ENCODE measurements around the gene NRN1L. TPM values are rescaled to one million over a fixed set of nuclear protein-coding genes. Genes with fewer than 3 reads are reported as not detected.

The NRN1L gene
- total RNA-seq, 1 experiment from 2014 or later: not detected

DNA sequence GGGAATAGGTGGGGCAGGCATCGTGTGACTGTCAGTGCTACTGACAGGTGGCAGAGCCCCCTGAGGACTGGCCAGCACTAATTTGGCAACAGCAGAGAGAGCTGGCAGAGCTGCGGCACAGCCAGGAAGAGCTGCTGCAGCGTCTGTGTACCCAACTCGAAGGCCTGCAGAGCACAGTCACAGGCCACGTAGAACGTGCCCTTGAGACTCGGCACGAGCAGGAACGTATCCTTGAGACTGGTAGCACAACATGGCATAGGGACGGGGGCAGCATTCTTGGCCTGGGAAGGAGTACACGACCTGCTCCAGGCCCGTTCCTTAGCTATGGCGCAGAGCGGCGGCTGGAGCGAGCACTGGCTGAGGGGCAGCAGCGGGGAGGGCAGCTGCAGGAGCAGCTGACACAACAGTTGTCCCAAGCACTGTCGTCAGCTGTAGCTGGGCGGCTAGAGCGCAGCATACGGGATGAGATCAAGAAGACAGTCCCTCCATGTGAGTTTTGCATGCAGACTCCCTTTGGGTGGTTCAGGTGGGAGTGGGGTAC, 3.0 kb upstream of the NRN1L start:
- H3K9me3 ChIP-seq (ENCODE audit: low read length): no peaks in the 10 kb centered on the region
- H3K36me3 ChIP-seq (ENCODE audit: low read depth, low read length): peaks cover 17% of the 10 kb centered on the region
- POLR2A ChIA-PET (ENCODE audit: unreplicated experiment): no interaction called here
- no peak for TF ChIP-seq EZH2 (IDR thresholded peaks at IDR 0.05; ENCODE audit: low read length, unreplicated experiment)
- TF ChIP-seq CTCF (conservative IDR thresholded peaks at IDR 0.05; ENCODE audit: low read depth, low read length): no peak
- no peak for TF ChIP-seq EZH2phosphoT487 (IDR thresholded peaks at IDR 0.05; ENCODE audit: borderline replicate concordance, low read length)
- H3K9me2 ChIP-seq (replicated peaks; ENCODE audit: low read length): no peaks in the 10 kb centered on the region
- ATAC-seq (no peak), DNase-seq (no peak)
- no TSS peak for BruUV-seq (replicated peaks)
- intact Hi-C loops (cut with micrococcal nuclease): no loop called here
- no peaks in the 10 kb centered on the region for H3F3A ChIP-seq (ENCODE audit: low read length, unreplicated experiment)
- peaks cover 6% of the 10 kb centered on the region; the same call in 1 of the 2 replicates for H3K4me1 ChIP-seq (ENCODE audit: insufficient read depth, low read length)
- no peaks in the 10 kb centered on the region for H3K27me3 ChIP-seq (ENCODE audit: low read length)
- no peak overlapping the region for H2AFZ ChIP-seq (ENCODE audit: low read length)
- H3K4me3 ChIP-seq (ENCODE audit: low read length): no peak overlapping the region
- no peak overlapping the region for H3K27ac ChIP-seq (ENCODE audit: low read length)
- no peak overlapping the region for H3K9ac ChIP-seq (ENCODE audit: low read length)
- CTCF ChIA-PET: no interaction called here
- no peaks in the 10 kb centered on the region for H4K20me1 ChIP-seq (ENCODE audit: low read length)
- H3K79me2 ChIP-seq (ENCODE audit: low read length): 0 out of 2 replicates have a peak, but pooled peaks cover 4% of the 10 kb centered on the region
- no peak overlapping the region for H3K4me2 ChIP-seq (ENCODE audit: low read length)

DNA sequence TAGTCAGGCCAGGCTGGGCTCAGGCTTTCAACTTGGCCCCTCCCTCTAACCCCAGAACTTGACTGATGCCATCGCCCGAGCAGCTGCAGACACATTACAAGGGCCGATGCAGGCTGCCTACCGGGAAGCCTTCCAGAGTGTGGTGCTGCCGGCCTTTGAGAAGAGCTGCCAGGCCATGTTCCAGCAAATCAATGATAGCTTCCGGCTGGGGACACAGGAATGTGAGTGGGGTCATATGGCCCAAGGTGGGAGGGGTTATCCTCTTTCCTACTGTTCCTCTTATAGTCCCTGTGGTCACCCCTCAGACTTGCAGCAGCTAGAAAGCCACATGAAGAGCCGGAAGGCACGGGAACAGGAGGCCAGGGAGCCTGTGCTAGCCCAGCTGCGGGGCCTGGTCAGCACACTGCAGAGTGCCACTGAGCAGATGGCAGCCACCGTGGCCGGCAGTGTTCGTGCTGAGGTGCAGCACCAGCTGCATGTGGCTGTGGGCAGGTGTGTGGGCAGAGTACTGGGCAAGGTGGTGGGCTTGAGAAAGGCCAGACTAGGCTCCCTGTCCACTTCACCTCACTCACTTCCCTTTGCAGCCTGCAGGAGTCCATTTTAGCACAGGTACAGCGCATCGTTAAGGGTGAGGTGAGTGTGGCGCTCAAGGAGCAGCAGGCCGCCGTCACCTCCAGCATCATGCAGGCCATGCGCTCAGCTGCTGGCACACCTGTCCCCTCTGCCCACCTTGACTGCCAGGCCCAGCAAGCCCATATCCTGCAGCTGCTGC, 2.1 kb upstream of the NRN1L start:
- BruUV-seq (replicated peaks): no TSS peak
- H3K27ac ChIP-seq (ENCODE audit: low read length): no peak overlapping the region
- no peak overlapping the region for H3K4me3 ChIP-seq (ENCODE audit: low read length)
- no peaks in the 10 kb centered on the region for H3K9me3 ChIP-seq (ENCODE audit: low read length)
- ATAC-seq (no peak), DNase-seq (no peak)
- H3K27me3 ChIP-seq (ENCODE audit: low read length): no peaks in the 10 kb centered on the region
- ChIA-PET POLR2A (ENCODE audit: unreplicated experiment) (no interaction called here), CTCF (no interaction called here)
- H2AFZ ChIP-seq (ENCODE audit: low read length): no peak overlapping the region
- peaks cover 8% of the 10 kb centered on the region; the same call in 1 of the 2 replicates for H3K36me3 ChIP-seq (ENCODE audit: low read depth, low read length)
- H3K79me2 ChIP-seq (ENCODE audit: low read length): no peaks in the 10 kb centered on the region
- peaks cover 6% of the 10 kb centered on the region; the same call in 1 of the 2 replicates for H3K4me1 ChIP-seq (ENCODE audit: insufficient read depth, low read length)
- no peaks in the 10 kb centered on the region for H3F3A ChIP-seq (ENCODE audit: low read length, unreplicated experiment)
- no peak for TF ChIP-seq EZH2 (IDR thresholded peaks at IDR 0.05; ENCODE audit: low read length, unreplicated experiment)
- no peak for TF ChIP-seq CTCF (conservative IDR thresholded peaks at IDR 0.05; ENCODE audit: low read depth, low read length)
- no peak for TF ChIP-seq EZH2phosphoT487 (IDR thresholded peaks at IDR 0.05; ENCODE audit: borderline replicate concordance, low read length)
- intact Hi-C loops (cut with micrococcal nuclease): loop anchor here (1.0 kb wide), 1 partner anchor 46 kb away; no protein-coding TSS in a partner anchor
- H3K4me2 ChIP-seq (ENCODE audit: low read length): no peak overlapping the region
- H3K9me2 ChIP-seq (replicated peaks; ENCODE audit: low read length): no peaks in the 10 kb centered on the region
- H3K9ac ChIP-seq (ENCODE audit: low read length): no peak overlapping the region
- H4K20me1 ChIP-seq (ENCODE audit: low read length): no peaks in the 10 kb centered on the region
